Measurements from ENCODE around the gene CRISPLD2.

CRISPLD2 gene

GRCh38 chr16:84925773-84926372 lies 106.1 kb downstream of the CRISPLD2 start:
- DNase-seq (ENCODE audit: extremely low spot score): no peak
- ChIA-PET CTCF (interaction anchor here (0.8 to 3.3 kb wide), 6 partner anchors 9 to 172 kb away, joined by 3 to 22 read pairs (median 4); no protein-coding TSS in a partner anchor), POLR2A (no interaction called here)
- no peak for TF ChIP-seq PKNOX1 (IDR thresholded peaks at IDR 0.05)
- TF ChIP-seq BHLHE40 (IDR thresholded peaks at IDR 0.05; ENCODE audit: borderline replicate concordance): no peak

DNA sequence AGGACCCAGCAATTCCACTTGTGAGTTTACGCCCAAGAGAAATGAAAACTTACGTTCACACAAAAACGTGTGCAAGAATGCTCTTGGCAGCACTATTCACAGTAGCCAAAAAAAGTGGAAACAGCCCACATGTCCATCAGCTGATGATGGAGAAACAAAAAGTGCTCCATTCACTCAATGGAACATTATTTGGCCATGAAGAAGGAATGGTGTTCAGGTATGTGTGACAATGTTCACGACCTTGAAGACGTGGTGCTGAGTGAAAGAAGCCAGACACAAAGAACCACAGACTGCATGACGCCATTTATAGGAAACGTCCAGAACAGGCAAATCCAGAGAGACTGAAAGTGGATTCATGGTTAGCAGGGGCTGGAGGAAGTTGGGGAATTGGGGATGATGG lies 106.7 kb downstream of the CRISPLD2 start:
- no peak for DNase-seq (ENCODE audit: extremely low spot score)
- CTCF ChIA-PET: interaction anchor here (0.8 to 3.3 kb wide), 4 partner anchors 12 to 44 kb away, joined by 3 to 22 read pairs (median 12); no protein-coding TSS in a partner anchor
- POLR2A ChIA-PET: no interaction called here
- no peak for TF ChIP-seq L3MBTL2 (conservative IDR thresholded peaks at IDR 0.05)
- TF ChIP-seq FOXM1 (IDR thresholded peaks at IDR 0.05; ENCODE audit: borderline replicate concordance): no peak
- no peak for TF ChIP-seq ZNF384 (IDR thresholded peaks at IDR 0.05)
- TF ChIP-seq LEF1 (IDR thresholded peaks at IDR 0.05; ENCODE audit: borderline replicate concordance): no peak
- no peak for TF ChIP-seq HDGF (IDR thresholded peaks at IDR 0.05; ENCODE audit: borderline replicate concordance)
- no peak for TF ChIP-seq BHLHE40 (IDR thresholded peaks at IDR 0.05; ENCODE audit: borderline replicate concordance)
- no peak for TF ChIP-seq PKNOX1 (IDR thresholded peaks at IDR 0.05)
- TF ChIP-seq TARDBP (IDR thresholded peaks at IDR 0.05): no peak
- TF ChIP-seq NFRKB (IDR thresholded peaks at IDR 0.05): no peak
- TF ChIP-seq FOXK2 (IDR thresholded peaks at IDR 0.05): no peak
- TF ChIP-seq FOXA1 (IDR thresholded peaks at IDR 0.05): no peak

DNA sequence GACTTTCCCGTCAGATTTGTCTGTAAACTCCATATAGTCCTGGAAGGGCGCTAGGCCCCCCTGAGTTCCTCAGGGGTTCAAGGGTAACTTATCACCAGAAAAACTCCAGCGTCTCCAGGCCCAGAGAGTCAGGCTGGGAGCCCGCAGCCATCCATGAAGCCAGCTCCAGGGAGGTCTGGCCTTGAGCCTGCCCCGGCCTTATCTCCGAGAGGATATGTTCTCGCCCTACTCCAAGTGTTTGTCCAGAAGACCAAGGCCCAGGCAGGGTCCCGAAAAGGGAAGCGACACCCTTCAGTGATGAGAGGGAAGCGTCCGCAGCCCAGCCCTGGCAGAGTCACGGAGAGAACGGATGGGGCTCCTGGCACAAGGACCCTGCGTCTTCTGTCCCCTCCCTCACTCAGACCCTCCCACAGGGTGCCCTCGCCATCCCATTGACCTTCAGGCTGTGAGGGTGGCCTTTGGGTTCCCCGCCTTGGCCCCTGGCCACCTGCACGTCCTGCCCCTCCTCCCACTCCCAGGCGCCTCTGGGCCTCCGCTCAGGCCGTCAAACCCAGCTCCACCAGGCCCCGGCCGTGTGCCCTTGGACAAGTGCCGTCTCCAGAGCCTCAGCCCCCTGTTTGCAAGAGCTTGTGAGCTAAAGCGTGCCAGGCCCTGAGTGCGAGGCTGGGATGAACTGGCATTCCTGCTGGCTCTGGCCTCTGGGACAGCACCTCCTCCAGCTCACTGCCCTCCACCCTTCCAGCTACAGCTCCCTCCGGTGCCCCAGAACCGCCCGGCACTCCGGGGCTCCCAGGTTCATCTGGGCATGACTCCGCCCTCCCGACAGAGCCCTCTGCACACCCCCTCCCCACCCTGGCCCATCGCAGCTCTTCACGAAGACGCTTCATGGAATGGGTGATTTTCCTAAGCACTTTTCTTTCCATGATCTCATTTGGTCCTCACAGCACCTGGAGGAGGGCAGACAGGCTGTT lies 108.1 kb downstream of the CRISPLD2 start:
- no peak for DNase-seq (ENCODE audit: extremely low spot score)
- POLR2A ChIA-PET: no interaction called here
- TF ChIP-seq LEF1 (IDR thresholded peaks at IDR 0.05; ENCODE audit: borderline replicate concordance) (no peak), L3MBTL2 (conservative IDR thresholded peaks at IDR 0.05) (no peak), NFRKB (IDR thresholded peaks at IDR 0.05) (no peak), CTBP1 (IDR thresholded peaks at IDR 0.05; ENCODE audit: borderline replicate concordance) (no peak), BHLHE40 (IDR thresholded peaks at IDR 0.05; ENCODE audit: borderline replicate concordance) (no peak), HDGF (IDR thresholded peaks at IDR 0.05; ENCODE audit: borderline replicate concordance) (no peak), ELF4 (IDR thresholded peaks at IDR 0.05) (no peak), FOXM1 (IDR thresholded peaks at IDR 0.05; ENCODE audit: borderline replicate concordance) (no peak), PKNOX1 (IDR thresholded peaks at IDR 0.05) (no peak), SP1 (IDR thresholded peaks at IDR 0.05) (no peak), SUZ12 (IDR thresholded peaks at IDR 0.05) (no peak), ZNF384 (IDR thresholded peaks at IDR 0.05) (no peak), ARNT (IDR thresholded peaks at IDR 0.05) (no peak), FOXK2 (IDR thresholded peaks at IDR 0.05) (no peak), TARDBP (IDR thresholded peaks at IDR 0.05) (no peak), FOXA1 (IDR thresholded peaks at IDR 0.05) (no peak)
- CTCF ChIA-PET: interaction anchor here (0.6 to 1.0 kb wide), 2 partner anchors 124 to 202 kb away, joined by 3 read pairs; no protein-coding TSS in a partner anchor

GRCh38 chr16:84928679-84929420 lies 109.1 kb downstream of the CRISPLD2 start:
- DNase-seq (ENCODE audit: extremely low spot score): no peak
- TF ChIP-seq ELF4 (IDR thresholded peaks at IDR 0.05) (no peak), FOXK2 (IDR thresholded peaks at IDR 0.05) (no peak), SP1 (IDR thresholded peaks at IDR 0.05) (no peak), CTBP1 (IDR thresholded peaks at IDR 0.05; ENCODE audit: borderline replicate concordance) (no peak), TARDBP (IDR thresholded peaks at IDR 0.05) (no peak), NFRKB (IDR thresholded peaks at IDR 0.05) (no peak), PKNOX1 (IDR thresholded peaks at IDR 0.05) (no peak), FOXA1 (IDR thresholded peaks at IDR 0.05) (no peak), BHLHE40 (IDR thresholded peaks at IDR 0.05; ENCODE audit: borderline replicate concordance) (no peak), SUZ12 (IDR thresholded peaks at IDR 0.05) (no peak), LEF1 (IDR thresholded peaks at IDR 0.05; ENCODE audit: borderline replicate concordance) (no peak), HDGF (IDR thresholded peaks at IDR 0.05; ENCODE audit: borderline replicate concordance) (no peak), L3MBTL2 (conservative IDR thresholded peaks at IDR 0.05) (no peak)
- CTCF ChIA-PET: interaction anchor here (0.6 to 1.0 kb wide), 2 partner anchors 125 to 203 kb away, joined by 3 read pairs; no protein-coding TSS in a partner anchor
- POLR2A ChIA-PET: no interaction called here
